DMS 273 treated with DMSO at 0.1 percent for 48 hours (cell line): ENCODE measurements around the gene POLD1.
"Not testable (repeated sequence)": the region's sequence is repeated elsewhere in the genome, so short reads cannot be mapped to it uniquely, and the experiment has no call there.

Experiments
- DNase-seq: peaks from one replicate; lab custom pipeline; 2025; lab: John Stamatoyannopoulos, UW

The POLD1 gene

DNA sequence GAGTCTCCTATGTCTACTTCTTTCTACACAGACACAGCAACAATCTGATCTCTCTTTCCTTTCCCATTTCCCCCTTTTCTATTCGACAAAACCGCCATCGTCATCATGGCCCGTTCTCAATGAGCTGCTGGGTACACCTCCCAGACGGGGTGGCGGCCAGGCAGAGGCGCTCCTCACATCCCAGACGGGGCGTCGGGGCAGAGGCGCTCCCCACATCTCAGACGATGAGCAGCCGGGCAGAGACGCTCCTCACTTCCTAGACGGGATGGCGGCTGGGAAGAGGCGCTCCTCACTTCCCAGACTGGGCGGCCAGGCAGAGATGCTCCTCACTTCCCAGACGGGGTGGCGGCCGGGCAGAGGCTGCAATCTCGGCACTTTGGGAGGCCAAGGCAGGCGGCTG is 6.8 kb downstream of the POLD1 start:
- DNase-seq: not testable (repeated sequence)

DNA sequence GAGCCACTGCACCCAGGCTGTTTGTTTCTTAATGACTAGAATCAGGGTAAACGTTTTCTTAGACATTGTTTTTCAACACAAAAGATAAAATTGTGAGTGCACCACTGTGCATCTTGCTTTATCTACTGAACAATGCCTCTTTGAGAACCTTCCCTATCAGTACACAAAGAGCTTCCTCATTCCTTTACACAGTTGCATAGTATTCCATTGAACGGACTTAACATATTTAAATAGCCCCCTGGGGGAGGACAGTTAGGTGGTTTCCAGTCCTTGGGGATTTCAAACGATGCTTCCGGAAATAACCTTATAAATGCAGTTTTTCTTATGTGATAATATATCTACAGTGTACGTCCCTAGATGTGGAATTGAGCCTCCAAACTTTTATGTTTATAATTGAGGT is 8.6 kb downstream of the POLD1 start:
- no peak for DNase-seq

DNA sequence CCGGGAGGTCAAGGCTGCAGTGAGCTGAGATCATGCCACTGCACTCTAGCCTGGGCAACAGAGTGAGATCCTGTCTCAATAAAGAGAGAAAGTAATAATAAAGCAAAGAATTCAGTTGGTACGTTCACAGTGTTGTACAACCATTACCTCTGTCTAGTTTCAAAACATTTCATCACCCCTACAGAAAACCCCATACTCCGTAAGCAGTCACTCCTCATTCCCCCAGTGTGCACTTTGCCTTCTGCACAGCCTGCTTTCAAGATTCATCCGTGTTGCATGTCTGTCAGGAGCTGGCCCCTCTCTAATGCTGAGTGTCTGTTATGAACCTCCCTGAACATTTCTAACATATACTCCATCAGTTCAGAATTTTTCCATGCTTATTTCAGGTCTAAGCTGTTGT is 9.4 kb downstream of the POLD1 start:
- DNase-seq: no peak

DNA sequence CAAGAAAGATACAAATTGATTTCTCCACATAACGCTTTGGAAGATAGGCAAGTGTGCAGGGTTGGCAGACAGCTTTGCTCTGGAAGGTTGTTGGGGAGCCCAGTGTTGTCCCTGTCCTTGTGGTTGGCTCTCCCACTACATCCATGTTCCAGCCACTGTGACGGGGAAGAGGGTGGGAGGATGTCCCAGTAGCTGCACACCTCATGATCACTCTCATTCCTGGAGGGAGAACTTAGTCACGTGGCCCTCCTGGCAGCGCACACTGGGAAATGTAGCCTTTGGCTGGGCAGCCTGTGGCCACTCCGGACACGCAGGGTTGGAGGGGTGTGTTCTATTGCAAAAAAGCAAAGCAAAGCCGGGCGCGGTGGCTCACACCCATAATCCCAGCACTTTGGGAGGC is 9.9 kb downstream of the POLD1 start:
- DNase-seq: no peak

DNA sequence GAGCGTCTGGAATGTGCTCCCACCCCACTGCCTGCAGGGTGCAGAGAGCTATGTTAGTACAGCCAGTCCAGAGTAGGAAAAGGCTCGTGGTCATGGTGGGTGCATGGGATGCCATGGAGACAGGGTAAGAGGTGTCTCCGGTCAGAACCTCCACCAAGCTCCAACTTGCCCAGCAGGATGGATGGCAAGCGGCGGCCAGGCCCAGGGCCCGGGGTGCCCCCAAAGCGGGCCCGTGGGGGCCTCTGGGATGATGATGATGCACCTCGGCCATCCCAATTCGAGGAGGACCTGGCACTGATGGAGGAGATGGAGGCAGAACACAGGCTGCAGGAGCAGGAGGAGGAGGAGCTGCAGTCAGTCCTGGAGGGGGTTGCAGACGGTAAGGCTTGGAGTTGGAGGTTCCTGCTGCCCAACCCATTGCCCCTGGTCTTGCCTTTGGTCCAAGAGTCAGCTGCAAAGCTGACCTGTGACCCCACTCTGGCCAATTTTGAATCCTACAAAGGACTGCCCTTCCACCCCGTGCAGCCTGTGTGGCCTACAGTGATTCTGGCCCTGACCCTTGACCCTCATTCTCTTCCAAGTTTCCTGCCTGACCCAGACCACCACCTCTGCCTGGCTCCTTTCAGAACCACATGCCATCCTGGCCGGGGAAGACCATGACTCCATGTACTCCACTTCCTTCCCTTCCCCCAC is 14.7 kb downstream of the POLD1 start:
- no peak for DNase-seq

DNA sequence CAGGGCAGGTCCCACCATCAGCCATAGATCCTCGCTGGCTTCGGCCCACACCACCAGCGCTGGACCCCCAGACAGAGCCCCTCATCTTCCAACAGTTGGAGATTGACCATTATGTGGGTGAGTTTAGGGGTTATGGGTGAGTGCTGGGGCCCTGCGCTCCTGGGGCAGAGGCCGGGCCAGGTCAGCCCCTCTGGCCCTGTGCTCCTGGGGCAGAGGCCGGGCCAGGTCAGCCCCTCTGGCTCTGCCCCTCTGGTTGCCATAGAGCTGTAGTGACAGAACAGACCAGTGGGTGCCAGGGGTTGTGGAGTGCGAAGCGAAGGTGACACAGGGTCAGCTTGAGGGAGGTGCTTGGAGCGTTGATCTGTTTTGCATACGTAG is 15.2 kb downstream of the POLD1 start:
- DNase-seq: no peak

DNA sequence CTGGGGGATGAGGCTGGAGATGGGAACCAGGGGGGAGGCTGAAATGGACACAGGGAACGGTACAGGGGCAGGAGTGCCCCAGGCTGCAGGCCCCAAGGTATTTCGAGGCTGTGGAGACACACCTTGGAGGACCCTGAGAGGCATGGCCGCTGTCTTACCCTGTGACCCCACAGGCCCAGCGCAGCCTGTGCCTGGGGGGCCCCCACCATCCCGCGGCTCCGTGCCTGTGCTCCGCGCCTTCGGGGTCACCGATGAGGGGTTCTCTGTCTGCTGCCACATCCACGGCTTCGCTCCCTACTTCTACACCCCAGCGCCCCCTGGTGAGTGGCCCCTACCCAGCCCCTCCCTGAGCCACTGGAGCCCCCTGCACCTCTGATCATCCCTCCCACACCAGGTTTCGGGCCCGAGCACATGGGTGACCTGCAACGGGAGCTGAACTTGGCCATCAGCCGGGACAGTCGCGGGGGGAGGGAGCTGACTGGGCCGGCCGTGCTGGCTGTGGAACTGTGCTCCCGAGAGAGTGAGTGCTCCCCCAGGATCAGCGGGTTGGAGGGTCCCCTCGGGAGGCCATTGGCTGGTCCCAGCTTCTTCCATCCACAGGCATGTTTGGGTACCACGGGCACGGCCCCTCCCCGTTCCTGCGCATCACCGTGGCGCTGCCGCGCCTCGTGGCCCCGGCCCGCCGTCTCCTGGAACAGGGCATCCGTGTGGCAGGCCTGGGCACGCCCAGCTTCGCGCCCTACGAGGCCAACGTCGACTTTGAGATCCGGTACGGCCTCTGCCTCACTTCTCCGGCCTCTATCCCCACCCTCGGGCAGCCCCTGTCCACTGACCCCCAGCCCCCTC is 17.7 kb downstream of the POLD1 start:
- DNase-seq: no peak

DNA sequence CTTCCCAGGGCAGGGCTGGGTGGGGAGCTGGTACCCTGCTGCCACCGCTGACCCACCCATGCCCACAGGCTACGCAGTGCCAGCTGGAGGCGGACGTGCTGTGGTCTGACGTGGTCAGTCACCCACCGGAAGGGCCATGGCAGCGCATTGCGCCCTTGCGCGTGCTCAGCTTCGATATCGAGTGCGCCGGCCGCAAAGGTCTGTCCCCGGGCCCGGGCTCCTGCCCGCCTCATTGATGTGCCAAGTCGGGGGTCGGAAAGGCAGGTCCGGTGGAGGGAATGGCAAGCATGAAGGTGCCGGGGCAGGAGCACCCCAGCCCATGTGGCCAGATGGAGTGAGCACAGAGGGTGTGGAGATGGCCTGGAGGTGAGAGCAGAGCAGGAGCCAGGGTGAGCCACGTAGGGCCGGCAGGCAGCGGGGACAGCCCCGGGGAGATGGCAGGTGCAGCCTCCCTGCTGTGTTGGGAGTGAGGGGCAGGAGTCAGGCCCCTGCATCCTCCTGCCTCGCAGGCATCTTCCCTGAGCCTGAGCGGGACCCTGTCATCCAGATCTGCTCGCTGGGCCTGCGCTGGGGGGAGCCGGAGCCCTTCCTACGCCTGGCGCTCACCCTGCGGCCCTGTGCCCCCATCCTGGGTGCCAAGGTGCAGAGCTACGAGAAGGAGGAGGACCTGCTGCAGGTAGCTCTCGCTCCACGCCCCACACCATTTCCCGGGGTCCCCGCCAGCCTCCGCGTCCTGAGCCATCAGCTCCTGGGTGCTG is 18.6 kb downstream of the POLD1 start:
- DNase-seq: no peak

DNA sequence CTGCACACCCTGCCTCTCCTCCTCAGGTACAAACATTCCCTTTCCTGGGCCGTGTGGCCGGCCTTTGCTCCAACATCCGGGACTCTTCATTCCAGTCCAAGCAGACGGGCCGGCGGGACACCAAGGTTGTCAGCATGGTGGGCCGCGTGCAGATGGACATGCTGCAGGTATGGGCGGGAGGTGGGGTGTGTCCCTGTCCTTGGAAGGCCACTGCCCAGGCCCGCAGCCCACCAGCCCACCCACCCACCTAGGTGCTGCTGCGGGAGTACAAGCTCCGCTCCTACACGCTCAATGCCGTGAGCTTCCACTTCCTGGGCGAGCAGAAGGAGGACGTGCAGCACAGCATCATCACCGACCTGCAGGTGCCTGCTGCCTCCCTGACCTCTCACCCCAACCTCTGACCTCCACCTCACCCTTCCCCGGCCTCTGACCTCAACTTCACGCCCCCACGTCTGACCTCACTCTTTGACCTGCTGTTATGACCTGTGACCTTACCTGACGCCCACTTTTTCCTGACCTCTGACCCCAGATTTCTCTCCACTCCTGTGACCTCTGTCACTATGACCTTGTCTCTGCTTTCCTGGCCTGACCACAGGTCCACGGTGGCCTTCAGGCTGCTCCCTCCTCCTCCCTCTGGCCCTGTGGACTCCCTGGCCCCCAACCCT is 22.1 kb downstream of the POLD1 start:
- no peak for DNase-seq

DNA sequence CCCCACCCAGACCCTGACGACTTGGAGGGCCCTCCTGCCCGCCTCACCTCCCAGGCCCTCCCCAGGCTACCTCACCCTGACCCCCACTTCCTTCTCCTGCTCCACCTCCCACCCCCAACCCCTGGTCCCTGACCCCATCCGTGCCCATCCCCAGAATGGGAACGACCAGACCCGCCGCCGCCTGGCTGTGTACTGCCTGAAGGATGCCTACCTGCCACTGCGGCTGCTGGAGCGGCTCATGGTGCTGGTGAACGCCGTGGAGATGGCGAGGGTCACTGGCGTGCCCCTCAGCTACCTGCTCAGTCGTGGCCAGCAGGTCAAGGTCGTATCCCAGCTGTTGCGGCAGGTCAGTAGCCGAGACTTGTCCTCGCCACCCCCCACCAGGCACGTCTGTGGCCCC is 22.7 kb downstream of the POLD1 start:
- no peak for DNase-seq

DNA sequence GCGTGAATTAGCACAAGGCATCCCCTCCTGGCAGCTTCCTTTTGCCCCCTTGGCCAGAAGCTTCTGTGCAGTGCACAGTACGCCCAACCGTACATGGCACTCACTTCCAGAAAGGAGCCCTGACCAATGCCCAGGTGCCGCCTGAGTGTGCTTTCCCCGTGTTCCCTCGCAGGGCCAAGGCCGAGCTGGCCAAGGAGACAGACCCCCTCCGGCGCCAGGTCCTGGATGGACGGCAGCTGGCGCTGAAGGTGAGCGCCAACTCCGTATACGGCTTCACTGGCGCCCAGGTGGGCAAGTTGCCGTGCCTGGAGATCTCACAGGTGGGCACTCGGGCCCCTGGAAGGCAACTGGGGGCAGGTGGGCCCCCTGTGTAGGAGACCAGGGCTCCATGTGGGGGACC is 25.2 kb downstream of the POLD1 start:
- DNase-seq: no peak

DNA sequence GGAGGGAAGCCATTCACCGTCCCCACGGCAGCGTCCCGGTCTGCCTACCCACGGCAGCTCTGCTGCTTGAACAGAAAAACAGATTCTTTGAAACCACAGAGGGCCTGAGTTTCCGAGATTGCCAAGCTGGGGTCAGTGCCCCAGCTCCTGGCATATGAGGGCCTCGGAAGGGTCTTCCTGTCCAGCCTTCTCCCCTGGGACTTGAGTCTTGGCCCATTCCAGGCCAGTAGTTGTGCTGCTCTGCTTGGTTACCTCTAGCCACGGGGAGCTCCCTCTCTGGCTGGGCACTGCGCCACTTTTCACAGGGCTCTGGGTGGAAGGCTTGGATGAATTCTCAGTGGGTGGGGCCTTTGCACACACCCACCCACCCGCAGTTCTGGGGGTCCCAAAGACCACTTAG is 26.0 kb downstream of the POLD1 start:
- DNase-seq: no peak

DNA sequence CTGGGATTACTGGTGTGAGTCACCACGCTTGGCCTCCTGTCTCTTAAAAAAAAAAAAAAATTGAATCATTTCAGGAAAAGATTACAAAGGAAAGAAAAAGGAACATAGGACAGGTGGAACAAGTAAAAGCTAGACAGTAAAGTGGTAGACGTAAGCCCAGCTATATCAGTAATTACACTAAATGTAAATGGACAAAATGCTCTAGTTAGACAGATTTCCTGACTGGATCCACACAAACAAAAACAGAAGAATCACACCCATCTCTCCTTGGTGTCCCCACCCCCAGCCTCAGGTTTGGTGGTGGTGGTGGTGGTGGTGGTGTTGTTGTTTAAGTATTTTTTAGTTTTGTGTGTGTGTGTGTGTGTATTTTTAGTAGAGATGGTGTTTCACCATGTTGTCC is 28.3 kb downstream of the POLD1 start:
- DNase-seq: no peak

DNA sequence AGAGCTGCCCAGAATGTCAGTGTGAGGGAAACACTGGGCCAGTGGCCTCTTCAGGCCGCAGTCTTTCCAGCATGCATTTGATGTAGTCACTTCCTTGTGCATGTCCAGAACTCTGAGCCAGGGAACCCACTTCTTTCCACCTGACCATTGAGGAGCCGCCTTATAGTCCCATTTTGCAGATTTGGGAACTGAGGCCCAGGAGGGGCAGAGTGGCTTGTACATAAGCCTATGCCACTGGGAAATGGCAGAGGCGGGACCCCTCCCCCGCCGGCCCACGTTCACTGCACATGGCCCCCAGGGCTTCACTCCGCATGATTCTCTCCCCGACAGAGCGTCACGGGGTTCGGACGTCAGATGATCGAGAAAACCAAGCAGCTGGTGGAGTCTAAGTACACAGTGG is 28.9 kb downstream of the POLD1 start:
- DNase-seq: no peak

DNA sequence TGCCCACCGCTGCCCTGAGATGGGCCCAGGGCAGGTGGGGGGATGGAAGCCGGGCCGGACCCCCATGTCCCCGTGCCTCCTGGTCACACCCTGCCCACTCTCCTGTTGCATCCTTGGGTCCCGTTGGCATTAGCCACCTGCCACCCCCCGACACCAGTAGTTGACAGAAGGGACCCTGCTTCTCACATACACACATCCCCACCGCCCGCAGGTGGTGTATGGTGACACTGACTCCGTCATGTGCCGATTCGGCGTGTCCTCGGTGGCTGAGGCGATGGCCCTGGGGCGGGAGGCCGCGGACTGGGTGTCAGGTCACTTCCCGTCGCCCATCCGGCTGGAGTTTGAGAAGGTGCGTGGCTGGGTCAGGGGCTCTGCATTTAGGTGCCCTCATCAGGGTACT is 29.4 kb downstream of the POLD1 start:
- DNase-seq: no peak

DNA sequence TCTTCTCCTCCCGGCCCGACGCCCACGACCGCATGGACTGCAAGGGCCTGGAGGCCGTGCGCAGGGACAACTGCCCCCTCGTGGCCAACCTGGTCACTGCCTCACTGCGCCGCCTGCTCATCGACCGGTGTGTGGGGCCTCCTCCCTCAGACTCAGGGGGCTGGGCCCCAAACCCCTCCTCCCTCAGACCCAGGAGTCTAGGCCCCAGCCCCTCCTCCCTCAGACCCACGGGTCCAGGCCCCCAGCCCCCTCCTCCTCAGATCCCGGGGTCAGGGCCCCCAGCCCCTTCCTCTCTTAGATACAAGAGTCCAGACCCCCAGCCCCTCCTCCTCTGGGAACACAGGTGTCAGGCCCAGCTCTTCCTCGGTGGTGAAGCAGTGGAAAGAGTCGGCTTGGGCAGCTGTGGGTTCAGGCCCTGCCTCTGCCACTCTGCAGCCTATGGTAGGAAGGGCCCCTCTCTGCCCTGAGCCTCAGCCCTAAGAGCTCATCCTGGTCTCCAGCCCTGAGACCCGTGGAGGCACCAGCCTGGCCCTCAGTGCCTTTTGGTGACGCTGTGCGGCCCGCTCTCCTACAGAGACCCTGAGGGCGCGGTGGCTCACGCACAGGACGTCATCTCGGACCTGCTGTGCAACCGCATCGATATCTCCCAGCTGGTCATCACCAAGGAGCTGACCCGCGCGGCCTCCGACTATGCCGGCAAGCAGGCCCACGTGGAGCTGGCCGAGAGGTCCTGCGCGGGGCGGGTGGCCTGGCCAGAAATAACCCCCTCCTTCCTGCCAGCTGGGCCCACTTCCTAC is 30.9 kb downstream of the POLD1 start:
- no peak for DNase-seq

DNA sequence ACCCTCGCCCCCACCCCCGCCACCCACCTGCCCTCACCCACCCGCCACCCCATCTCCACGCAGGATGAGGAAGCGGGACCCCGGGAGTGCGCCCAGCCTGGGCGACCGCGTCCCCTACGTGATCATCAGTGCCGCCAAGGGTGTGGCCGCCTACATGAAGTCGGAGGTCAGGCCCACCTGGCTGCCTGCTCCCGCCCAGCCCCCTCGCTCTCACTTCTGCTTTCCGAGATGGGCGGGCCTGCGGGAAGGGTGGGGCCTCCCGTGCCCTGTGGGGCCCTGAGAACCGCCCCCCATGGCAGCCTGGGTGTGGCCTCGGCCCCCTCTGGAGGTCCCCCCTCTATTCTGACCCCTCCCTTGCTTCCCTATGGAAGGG is 31.5 kb downstream of the POLD1 start:
- no peak for DNase-seq

DNA sequence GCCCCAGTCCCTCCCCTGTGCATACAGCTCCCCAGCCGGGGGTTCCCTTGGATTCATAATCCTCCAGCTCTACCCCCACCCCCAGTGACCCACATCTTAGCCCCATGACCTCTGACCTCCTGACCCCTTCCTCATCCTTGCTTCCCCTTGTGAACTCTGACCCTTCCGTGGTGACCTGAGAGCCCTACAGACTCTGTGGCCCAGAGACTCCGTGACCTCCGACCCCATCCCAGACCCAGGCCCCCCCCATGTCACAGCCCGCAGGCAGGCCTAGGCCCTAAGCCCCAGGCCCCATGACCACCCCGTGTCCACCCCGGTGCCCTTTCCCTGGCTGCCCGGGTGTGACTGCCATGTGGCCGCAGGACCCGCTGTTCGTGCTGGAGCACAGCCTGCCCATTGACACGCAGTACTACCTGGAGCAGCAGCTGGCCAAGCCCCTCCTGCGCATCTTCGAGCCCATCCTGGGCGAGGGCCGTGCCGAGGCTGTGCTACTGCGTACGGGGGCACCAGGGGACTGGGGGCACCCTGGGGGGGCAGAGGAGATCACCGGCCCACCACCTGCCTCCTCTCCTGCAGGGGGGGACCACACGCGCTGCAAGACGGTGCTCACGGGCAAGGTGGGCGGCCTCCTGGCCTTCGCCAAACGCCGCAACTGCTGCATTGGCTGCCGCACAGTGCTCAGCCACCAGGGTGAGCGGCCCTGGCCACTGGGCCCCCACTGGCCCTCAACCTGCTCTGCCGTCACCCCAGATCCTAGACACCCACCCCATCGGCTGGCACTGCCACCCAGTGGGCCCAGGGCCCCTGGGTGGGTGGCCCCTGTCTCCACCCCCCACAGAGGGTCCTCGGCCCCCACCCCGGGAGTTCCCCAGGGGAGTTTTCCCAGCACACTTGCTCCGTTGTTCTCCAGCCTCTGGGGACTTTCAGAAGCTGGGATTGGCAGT is 32.2 kb downstream of the POLD1 start:
- DNase-seq: no peak

DNA sequence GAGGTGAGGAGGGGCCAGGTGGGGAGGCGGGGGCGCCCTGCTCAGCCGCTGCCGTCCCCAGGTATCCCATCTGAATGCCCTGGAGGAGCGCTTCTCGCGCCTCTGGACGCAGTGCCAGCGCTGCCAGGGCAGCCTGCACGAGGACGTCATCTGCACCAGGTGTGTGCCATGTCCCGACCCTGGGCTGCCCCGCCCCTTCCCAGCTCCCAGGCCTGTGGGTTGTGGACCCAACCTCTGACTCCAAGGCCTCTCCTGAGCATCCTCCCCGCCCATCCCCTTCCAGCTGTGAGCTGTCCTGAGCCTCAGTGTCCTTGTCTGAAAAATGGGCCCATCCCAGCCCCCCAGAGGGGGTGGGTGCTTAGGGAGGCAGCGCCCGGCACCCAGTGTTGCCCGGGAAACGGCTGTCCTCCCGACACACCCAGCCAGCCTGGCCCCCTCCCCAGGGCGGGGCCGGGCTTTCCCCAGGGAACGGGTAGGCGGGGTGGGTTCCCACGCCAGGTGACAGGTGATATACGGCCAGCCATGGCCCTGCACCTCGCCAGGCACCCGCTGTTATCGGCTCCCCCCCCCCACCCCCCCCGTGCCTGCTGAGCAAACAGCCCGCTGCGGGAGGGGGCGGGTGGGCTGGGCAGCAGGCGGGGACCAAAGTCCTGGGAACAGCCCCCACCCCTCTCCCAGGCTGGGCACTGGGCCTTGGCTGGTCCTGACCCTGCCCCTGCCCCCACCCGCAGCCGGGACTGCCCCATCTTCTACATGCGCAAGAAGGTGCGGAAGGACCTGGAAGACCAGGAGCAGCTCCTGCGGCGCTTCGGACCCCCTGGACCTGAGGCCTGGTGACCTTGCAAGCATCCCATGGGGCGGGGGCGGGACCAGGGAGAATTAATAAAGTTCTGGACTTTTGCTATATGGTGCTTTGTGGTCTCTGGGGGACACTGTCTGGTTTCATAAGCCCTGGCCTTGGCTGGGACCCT is 33.2 kb downstream of the POLD1 start:
- no peak for DNase-seq
